Activated CD8-positive, alpha-beta T cell treated with anti-CD3 and anti-CD28 coated beads for 36 hours (primary cell): ENCODE data around the gene PARD3. TPM values are rescaled to one million over a fixed set of nuclear protein-coding genes. Genes with fewer than 3 reads are reported as not detected.

Experiments used
- ATAC-seq: fragments of 200-7000 bp; cut with Tn5 transposase; one replicate; pipeline ENCODE4 v1.10.0; 2021; ENCODE audit warnings: mild to moderate bottlenecking, moderate library complexity
- CTCF ChIA-PET: fragments of 350-600 bp; sonication (Branson Sonifier 250); formaldehyde crosslinking; loops from one replicate; lab custom pipeline; 2021; ENCODE audit warnings: antibody characterized with exemption; lab: Charles Lee
- POLR2A ChIA-PET: fragments of 350-600 bp; sonication (Branson Sonifier 250); formaldehyde crosslinking; loops from one replicate; lab custom pipeline; 2021; ENCODE audit warnings: antibody characterized with exemption; lab: Charles Lee
- DNase-seq: peaks from one replicate; pipeline ENCODE4 v3.0.0-alpha.2; 2020
- H3K27ac Mint-ChIP-seq: one replicate; pipeline ENCODE4 v1.8.0; 2021; ENCODE audit warnings: mild to moderate bottlenecking, mixed read lengths
- H3K27me3 Mint-ChIP-seq: one replicate; pipeline ENCODE4 v1.8.0; 2021; ENCODE audit warnings: mixed read lengths
- H3K36me3 Mint-ChIP-seq: one replicate; pipeline ENCODE4 v1.8.0; 2021; ENCODE audit warnings: low read depth, mixed read lengths
- H3K4me1 Mint-ChIP-seq: one replicate; pipeline ENCODE4 v1.8.0; 2021; ENCODE audit warnings: low read depth, mixed read lengths
- H3K4me3 Mint-ChIP-seq: one replicate; pipeline ENCODE4 v1.8.0; 2021; ENCODE audit warnings: mild to moderate bottlenecking, moderate library complexity, mixed read lengths
- H3K9me3 Mint-ChIP-seq: one replicate; pipeline ENCODE4 v1.8.0; 2021; ENCODE audit warnings: mixed read lengths
- CTCF ChIP-seq: fragments of 200-600 bp; IDR thresholded peaks from one replicate; pipeline ENCODE4 v1.8.0; 2022; ENCODE audit warnings: antibody characterized with exemption, mild to moderate bottlenecking
- intact Hi-C: fragments of 100-400 bp; cut with micrococcal nuclease; formaldehyde crosslinking; loops from one replicate; pipeline ENCODE4 v1.10.0; 2022
- total RNA-seq, 2 experiments: library from RNA; stranded (reverse); gene quantifications; one replicate each; pipeline ENCODE4 v1.2.3, GENCODE V29; 2021

Gene PARD3
- total RNA-seq, 2 experiments from 2014 or later: 1.6 to 2.0 TPM

- H3K36me3 Mint-ChIP-seq: no peaks in the 10 kb centered on the region
- no peak for ATAC-seq
- H3K4me3 Mint-ChIP-seq: no peak overlapping the region
- TF ChIP-seq CTCF: no peak
- no peaks in the 10 kb centered on the region for H3K4me1 Mint-ChIP-seq
- no peak overlapping the region for H3K27ac Mint-ChIP-seq
- intact Hi-C loops: no loop called here
- ChIA-PET POLR2A (no interaction called here), CTCF (interaction anchor here (0.9 kb wide), 1 partner anchor 70 kb away, joined by 3 read pairs; no protein-coding TSS in a partner anchor)
- H3K9me3 Mint-ChIP-seq: no peaks in the 10 kb centered on the region
- no peak for DNase-seq
- no peaks in the 10 kb centered on the region for H3K27me3 Mint-ChIP-seq
Measured at GRCh38 chr10:34567659-34568253, 247.3 kb downstream of the PARD3 start.

DNA sequence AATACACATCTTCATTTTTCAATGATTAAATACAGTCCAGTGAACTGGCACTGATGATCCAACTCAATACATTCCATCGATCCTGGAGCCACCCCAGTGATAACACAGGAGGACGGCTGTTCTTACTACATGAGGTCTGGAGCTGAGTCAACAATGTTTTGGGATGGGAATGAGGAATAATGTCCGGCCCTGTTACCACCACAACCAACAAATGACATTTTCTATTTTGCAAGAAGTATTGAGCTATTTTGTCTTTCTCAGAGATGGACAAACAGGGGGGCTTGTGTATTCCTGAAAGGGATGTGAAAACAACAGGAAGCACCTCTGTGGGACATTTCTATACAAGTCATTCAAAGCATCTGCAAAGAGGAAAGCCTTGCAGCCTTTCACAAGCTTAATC is 249.2 kb downstream of the PARD3 start:
- Mint-ChIP-seq H3K27me3 (no peaks in the 10 kb centered on the region), H3K4me3 (no peak overlapping the region), H3K9me3 (no peaks in the 10 kb centered on the region), H3K4me1 (no peaks in the 10 kb centered on the region), H3K27ac (no peak overlapping the region), H3K36me3 (no peaks in the 10 kb centered on the region)
- TF ChIP-seq CTCF: no peak
- POLR2A ChIA-PET: no interaction called here
- ATAC-seq (no peak), DNase-seq (no peak)
- CTCF ChIA-PET: no interaction called here
- intact Hi-C loops: no loop called here

GRCh38 chr10:34558093-34558583 is 257.0 kb downstream of the PARD3 start:
- ChIA-PET POLR2A (interaction anchor here (0.7 kb wide), 1 partner anchor 572 kb away, joined by 3 read pairs; no protein-coding TSS in a partner anchor), CTCF (interaction anchor here (0.7 kb wide), 1 partner anchor 162 kb away, joined by 3 read pairs; no protein-coding TSS in a partner anchor)
- H3K36me3 Mint-ChIP-seq: no peaks in the 10 kb centered on the region
- intact Hi-C loops: no loop called here
- no peak for DNase-seq
- H3K4me1 Mint-ChIP-seq: no peaks in the 10 kb centered on the region
- H3K27ac Mint-ChIP-seq: no peak overlapping the region
- no peak overlapping the region for H3K4me3 Mint-ChIP-seq
- H3K27me3 Mint-ChIP-seq: no peaks in the 10 kb centered on the region
- TF ChIP-seq CTCF: no peak
- H3K9me3 Mint-ChIP-seq: no peaks in the 10 kb centered on the region
- ATAC-seq: no peak

DNA sequence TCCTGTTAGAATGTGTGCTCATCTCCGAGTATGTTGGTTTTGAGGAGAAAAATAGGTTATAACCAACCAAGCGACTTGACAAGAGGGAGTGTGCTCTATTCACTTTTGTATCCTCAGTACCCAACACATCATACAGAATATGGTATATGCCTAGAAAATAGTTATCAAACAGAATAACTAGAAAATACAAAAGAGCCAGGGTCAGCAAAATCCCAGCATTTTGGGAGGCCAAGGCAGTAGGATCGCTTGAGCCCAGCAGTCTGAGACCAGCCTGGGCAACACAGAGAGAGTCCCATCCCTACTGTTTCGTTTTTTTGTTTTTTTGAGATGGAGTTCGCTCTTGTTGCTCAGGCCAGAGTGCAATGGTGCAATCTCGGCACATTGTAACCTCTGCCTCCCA is 257.9 kb downstream of the PARD3 start:
- no peak for TF ChIP-seq CTCF
- POLR2A ChIA-PET: no interaction called here
- intact Hi-C loops: no loop called here
- Mint-ChIP-seq H3K9me3 (no peaks in the 10 kb centered on the region), H3K4me3 (no peak overlapping the region), H3K36me3 (no peaks in the 10 kb centered on the region), H3K27ac (no peak overlapping the region), H3K27me3 (no peaks in the 10 kb centered on the region), H3K4me1 (no peaks in the 10 kb centered on the region)
- CTCF ChIA-PET: no interaction called here
- DNase-seq (no peak), ATAC-seq (no peak)

GRCh38 chr10:34555653-34556052 is 259.4 kb downstream of the PARD3 start:
- intact Hi-C loops: no loop called here
- Mint-ChIP-seq H3K9me3 (no peaks in the 10 kb centered on the region), H3K27me3 (no peaks in the 10 kb centered on the region), H3K27ac (no peak overlapping the region), H3K36me3 (no peaks in the 10 kb centered on the region), H3K4me3 (no peak overlapping the region), H3K4me1 (no peaks in the 10 kb centered on the region)
- ChIA-PET CTCF (no interaction called here), POLR2A (no interaction called here)
- DNase-seq (no peak), ATAC-seq (peak; percentile 24)
- no peak for TF ChIP-seq CTCF
